ENCODE results near the gene PKNOX1. TPM values are rescaled to one million over a fixed set of nuclear protein-coding genes. Genes with fewer than 3 reads are reported as not detected.
"Not testable (repeated sequence)": the region's sequence is repeated elsewhere in the genome, so short reads cannot be mapped to it uniquely, and the experiment has no call there.

PKNOX1 gene
- polyA plus RNA-seq, 4 donors: 4.7 to 11.8 (median 6.0) TPM

GRCh38 chr21:42941696-42942085, 32.7 kb upstream of the PKNOX1 start:
- WGBS, 3 donors: 87 to 92% (median 90%) methylated on average over 6 of the region's 6 CpGs
- no peaks in the 10 kb centered on the region for H3K4me1 ChIP-seq (ENCODE audit: control insufficient read depth in 3 of 3, insufficient read depth in 2 of 3, low read depth in 1 of 3, low read length in 2 of 3)
- H3K4me3 ChIP-seq (ENCODE audit: low read depth in 1 of 3, low read length in 3 of 3): no peak overlapping the region
- H3K27ac ChIP-seq (ENCODE audit: low read depth in 1 of 3, low read length in 2 of 3): no peak overlapping the region
- no peaks in the 10 kb centered on the region for H3K9me3 ChIP-seq (ENCODE audit: control insufficient read depth in 2 of 2, insufficient read depth in 1 of 2, low read depth in 1 of 2, low read length in 1 of 2)
- FAIRE-seq (no peak), DNase-seq (no peak)
- H3K27me3 ChIP-seq (ENCODE audit: control insufficient read depth in 3 of 3, insufficient read depth in 3 of 3, low read length in 3 of 3): no peaks in the 10 kb centered on the region
- H3K36me3 ChIP-seq (ENCODE audit: control insufficient read depth in 3 of 3, insufficient read depth in 2 of 3, low read depth in 1 of 3, low read length in 3 of 3): no peaks in the 10 kb centered on the region

GRCh38 chr21:42942244-42942643, 32.1 kb upstream of the PKNOX1 start:
- FAIRE-seq: no peak
- Histone ChIP-seq H3K4me1 (ENCODE audit: control insufficient read depth in 3 of 3, insufficient read depth in 2 of 3, low read depth in 1 of 3, low read length in 2 of 3) (no peaks in the 10 kb centered on the region), H3K36me3 (ENCODE audit: control insufficient read depth in 3 of 3, insufficient read depth in 2 of 3, low read depth in 1 of 3, low read length in 3 of 3) (no peaks in the 10 kb centered on the region), H3K27me3 (ENCODE audit: control insufficient read depth in 3 of 3, insufficient read depth in 3 of 3, low read length in 3 of 3) (no peaks in the 10 kb centered on the region), H3K9me3 (ENCODE audit: control insufficient read depth in 2 of 2, insufficient read depth in 1 of 2, low read depth in 1 of 2, low read length in 1 of 2) (no peaks in the 10 kb centered on the region), H3K27ac (ENCODE audit: low read depth in 1 of 3, low read length in 2 of 3) (no peak overlapping the region), H3K4me3 (ENCODE audit: low read depth in 1 of 3, low read length in 3 of 3) (no peak overlapping the region)
- no peak for DNase-seq
- 62 to 73% (median 68%) methylated on average over 6 of the region's 6 CpGs for WGBS, 3 donors

GRCh38 chr21:42949094-42949755, 25.1 kb upstream of the PKNOX1 start:
- not testable (repeated sequence) for H3K27ac ChIP-seq (ENCODE audit: low read depth in 1 of 3, low read length in 2 of 3); H3K27me3 ChIP-seq (ENCODE audit: control insufficient read depth in 3 of 3, insufficient read depth in 3 of 3, low read length in 3 of 3); FAIRE-seq; H3K36me3 ChIP-seq (ENCODE audit: control insufficient read depth in 3 of 3, insufficient read depth in 2 of 3, low read depth in 1 of 3, low read length in 3 of 3); H3K4me3 ChIP-seq (ENCODE audit: low read depth in 1 of 3, low read length in 3 of 3); DNase-seq; H3K4me1 ChIP-seq (ENCODE audit: control insufficient read depth in 3 of 3, insufficient read depth in 2 of 3, low read depth in 1 of 3, low read length in 2 of 3); H3K9me3 ChIP-seq (ENCODE audit: control insufficient read depth in 2 of 2, insufficient read depth in 1 of 2, low read depth in 1 of 2, low read length in 1 of 2)
- 82 to 86% (median 82%) methylated on average over 13 of the region's 13 CpGs for WGBS, 3 donors

GRCh38 chr21:42951193-42951592, 23.2 kb upstream of the PKNOX1 start:
- not testable (repeated sequence) for H3K27me3 ChIP-seq (ENCODE audit: control insufficient read depth in 3 of 3, insufficient read depth in 3 of 3, low read length in 3 of 3); H3K27ac ChIP-seq (ENCODE audit: low read depth in 1 of 3, low read length in 2 of 3); H3K4me3 ChIP-seq (ENCODE audit: low read depth in 1 of 3, low read length in 3 of 3); H3K36me3 ChIP-seq (ENCODE audit: control insufficient read depth in 3 of 3, insufficient read depth in 2 of 3, low read depth in 1 of 3, low read length in 3 of 3); H3K4me1 ChIP-seq (ENCODE audit: control insufficient read depth in 3 of 3, insufficient read depth in 2 of 3, low read depth in 1 of 3, low read length in 2 of 3); H3K9me3 ChIP-seq (ENCODE audit: control insufficient read depth in 2 of 2, insufficient read depth in 1 of 2, low read depth in 1 of 2, low read length in 1 of 2); FAIRE-seq; DNase-seq
- WGBS, 3 donors: 94 to 96% (median 96%) methylated on average over 9 of the region's 9 CpGs

- FAIRE-seq: no peak
- Histone ChIP-seq H3K4me1 (ENCODE audit: control insufficient read depth in 3 of 3, insufficient read depth in 2 of 3, low read depth in 1 of 3, low read length in 2 of 3) (peaks cover 0 to 10% (median 0%) of the 10 kb centered on the region in 3 donors), H3K4me3 (ENCODE audit: low read depth in 1 of 3, low read length in 3 of 3) (no peak overlapping the region), H3K36me3 (ENCODE audit: control insufficient read depth in 3 of 3, insufficient read depth in 2 of 3, low read depth in 1 of 3, low read length in 3 of 3) (no peaks in the 10 kb centered on the region), H3K27me3 (ENCODE audit: control insufficient read depth in 3 of 3, insufficient read depth in 3 of 3, low read length in 3 of 3) (no peaks in the 10 kb centered on the region), H3K9me3 (ENCODE audit: control insufficient read depth in 2 of 2, insufficient read depth in 1 of 2, low read depth in 1 of 2, low read length in 1 of 2) (peaks cover 0 to 7% of the 10 kb centered on the region in 2 donors), H3K27ac (ENCODE audit: low read depth in 1 of 3, low read length in 2 of 3) (no peak overlapping the region)
- 80 to 84% (median 82%) methylated on average over 13 of the region's 13 CpGs for WGBS, 3 donors
- DNase-seq: no peak
Measured at GRCh38 chr21:42956824-42957630, 17.3 kb upstream of the PKNOX1 start.

- FAIRE-seq; H3K27ac ChIP-seq (ENCODE audit: low read depth in 1 of 3, low read length in 2 of 3); DNase-seq; H3K36me3 ChIP-seq (ENCODE audit: control insufficient read depth in 3 of 3, insufficient read depth in 2 of 3, low read depth in 1 of 3, low read length in 3 of 3); H3K9me3 ChIP-seq (ENCODE audit: control insufficient read depth in 2 of 2, insufficient read depth in 1 of 2, low read depth in 1 of 2, low read length in 1 of 2); H3K27me3 ChIP-seq (ENCODE audit: control insufficient read depth in 3 of 3, insufficient read depth in 3 of 3, low read length in 3 of 3); H3K4me3 ChIP-seq (ENCODE audit: low read depth in 1 of 3, low read length in 3 of 3): not testable (repeated sequence)
- WGBS, 3 donors: 64 to 84% (median 68%) methylated on average over 6 of the region's 6 CpGs
- peaks cover 0 to 10% (median 0%) of the 10 kb centered on the region in 3 donors for H3K4me1 ChIP-seq (ENCODE audit: control insufficient read depth in 3 of 3, insufficient read depth in 2 of 3, low read depth in 1 of 3, low read length in 2 of 3)
Measured at GRCh38 chr21:42958122-42958521, 16.2 kb upstream of the PKNOX1 start.

- Histone ChIP-seq H3K36me3 (ENCODE audit: control insufficient read depth in 3 of 3, insufficient read depth in 2 of 3, low read depth in 1 of 3, low read length in 3 of 3) (no peaks in the 10 kb centered on the region), H3K9me3 (ENCODE audit: control insufficient read depth in 2 of 2, insufficient read depth in 1 of 2, low read depth in 1 of 2, low read length in 1 of 2) (peaks cover 0 to 7% of the 10 kb centered on the region in 2 donors), H3K4me1 (ENCODE audit: control insufficient read depth in 3 of 3, insufficient read depth in 2 of 3, low read depth in 1 of 3, low read length in 2 of 3) (peaks cover 0 to 10% (median 0%) of the 10 kb centered on the region in 3 donors), H3K27me3 (ENCODE audit: control insufficient read depth in 3 of 3, insufficient read depth in 3 of 3, low read length in 3 of 3) (no peaks in the 10 kb centered on the region), H3K27ac (ENCODE audit: low read depth in 1 of 3, low read length in 2 of 3) (no peak overlapping the region), H3K4me3 (ENCODE audit: low read depth in 1 of 3, low read length in 3 of 3) (no peak overlapping the region)
- no peak for DNase-seq
- 81 to 92% (median 87%) methylated on average over 3 of the region's 3 CpGs for WGBS, 3 donors
- no peak for FAIRE-seq
Measured at GRCh38 chr21:42959728-42960127, 14.6 kb upstream of the PKNOX1 start.

GRCh38 chr21:42962380-42963007, 11.9 kb upstream of the PKNOX1 start:
- H3K27ac ChIP-seq (ENCODE audit: low read depth in 1 of 3, low read length in 2 of 3): no peak overlapping the region

More at GRCh38 chr21:42962380-42963007, 11.9 kb upstream of the PKNOX1 start:
- no peak for DNase-seq
- Histone ChIP-seq H3K9me3 (ENCODE audit: control insufficient read depth in 2 of 2, insufficient read depth in 1 of 2, low read depth in 1 of 2, low read length in 1 of 2) (no peaks in the 10 kb centered on the region), H3K4me1 (ENCODE audit: control insufficient read depth in 3 of 3, insufficient read depth in 2 of 3, low read depth in 1 of 3, low read length in 2 of 3) (no peaks in the 10 kb centered on the region), H3K36me3 (ENCODE audit: control insufficient read depth in 3 of 3, insufficient read depth in 2 of 3, low read depth in 1 of 3, low read length in 3 of 3) (no peaks in the 10 kb centered on the region), H3K27me3 (ENCODE audit: control insufficient read depth in 3 of 3, insufficient read depth in 3 of 3, low read length in 3 of 3) (no peaks in the 10 kb centered on the region), H3K4me3 (ENCODE audit: low read depth in 1 of 3, low read length in 3 of 3) (no peak overlapping the region)
- FAIRE-seq: no peak
- 78 to 81% (median 79%) methylated on average over 3 to 6 of the region's 6 CpGs for WGBS, 3 donors
